GM10266 (cell line): ENCODE measurements around the gene TOMM20.
"Not testable (repeated sequence)": the region's sequence is repeated elsewhere in the genome, so short reads cannot be mapped to it uniquely, and the experiment has no call there.

Source experiments
- DNase-seq: peaks from one replicate; pipeline ENCODE4 v3.0.0; 2012; ENCODE audit errors: extremely low spot score
- CTCF ChIP-seq: IDR thresholded peaks from 2 replicates; pipeline ENCODE4 v1.5.1; 2012; ENCODE audit warnings: mild to moderate bottlenecking, low read depth; ENCODE audit not compliant: control insufficient read depth, insufficient read depth; ENCODE audit errors: missing control alignments

TOMM20 gene

GRCh38 chr1:235102259-235102582, 26.4 kb downstream of the TOMM20 start:
- TF ChIP-seq CTCF: no peak
- DNase-seq: no peak

- no peak for TF ChIP-seq CTCF
- DNase-seq: no peak
These were observed 26.9 kb downstream of the TOMM20 start for GRCh38 chr1:235101558-235102258.

- DNase-seq: no peak
- TF ChIP-seq CTCF: no peak
These were observed 28.4 kb downstream of the TOMM20 start for GRCh38 chr1:235100194-235100772.

GRCh38 chr1:235098991-235099390, 29.6 kb downstream of the TOMM20 start:
- no peak for TF ChIP-seq CTCF
- DNase-seq: no peak

- no peak for DNase-seq
- TF ChIP-seq CTCF: no peak
These were observed 30.1 kb downstream of the TOMM20 start for GRCh38 chr1:235098547-235098946.

- not testable (repeated sequence) for DNase-seq
These were observed 31.1 kb downstream of the TOMM20 start for GRCh38 chr1:235097501-235097900.

GRCh38 chr1:235095938-235096562, 32.6 kb downstream of the TOMM20 start:
- TF ChIP-seq CTCF: no peak
- DNase-seq: no peak
